ENCODE results near the gene FDX2.

The FDX2 gene

DNA sequence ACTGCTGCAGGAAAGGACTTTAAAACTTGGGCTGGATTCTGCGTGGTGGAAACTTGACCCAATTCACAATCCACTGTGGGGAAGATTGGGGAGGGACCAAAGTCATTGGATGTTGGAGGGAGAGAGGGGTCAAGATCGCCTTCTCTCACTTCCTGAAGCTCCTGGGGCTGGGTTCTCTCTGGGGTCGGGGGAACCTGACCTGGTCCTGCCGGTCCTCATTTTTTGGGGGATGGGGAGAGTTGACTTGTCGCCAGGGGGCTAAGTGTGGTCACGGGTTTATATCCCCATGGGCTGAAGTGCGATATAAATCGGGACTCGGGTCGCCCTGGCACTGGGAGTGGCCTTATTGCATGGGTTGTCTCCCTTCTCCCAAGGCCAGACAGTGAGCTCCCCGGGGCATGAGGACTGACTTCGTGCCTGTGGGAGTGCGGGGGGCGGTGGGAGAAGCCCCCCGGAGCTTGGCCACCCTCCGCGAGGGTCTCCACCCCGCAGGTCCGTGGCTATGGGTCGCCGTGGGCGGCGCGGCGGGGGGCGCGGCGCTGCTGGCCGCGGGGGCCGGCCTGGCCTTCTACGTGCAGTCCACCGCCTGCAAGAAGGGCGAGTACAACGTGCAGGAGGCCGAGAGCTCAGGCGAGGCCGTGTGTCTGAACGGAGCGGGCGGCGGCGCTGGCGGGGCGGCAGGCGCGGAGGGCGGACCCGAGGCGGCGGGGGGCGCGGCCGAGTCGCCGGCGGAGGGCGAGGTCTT is 19.8 kb downstream of the FDX2 start:
- TF ChIP-seq, protein P1, sequence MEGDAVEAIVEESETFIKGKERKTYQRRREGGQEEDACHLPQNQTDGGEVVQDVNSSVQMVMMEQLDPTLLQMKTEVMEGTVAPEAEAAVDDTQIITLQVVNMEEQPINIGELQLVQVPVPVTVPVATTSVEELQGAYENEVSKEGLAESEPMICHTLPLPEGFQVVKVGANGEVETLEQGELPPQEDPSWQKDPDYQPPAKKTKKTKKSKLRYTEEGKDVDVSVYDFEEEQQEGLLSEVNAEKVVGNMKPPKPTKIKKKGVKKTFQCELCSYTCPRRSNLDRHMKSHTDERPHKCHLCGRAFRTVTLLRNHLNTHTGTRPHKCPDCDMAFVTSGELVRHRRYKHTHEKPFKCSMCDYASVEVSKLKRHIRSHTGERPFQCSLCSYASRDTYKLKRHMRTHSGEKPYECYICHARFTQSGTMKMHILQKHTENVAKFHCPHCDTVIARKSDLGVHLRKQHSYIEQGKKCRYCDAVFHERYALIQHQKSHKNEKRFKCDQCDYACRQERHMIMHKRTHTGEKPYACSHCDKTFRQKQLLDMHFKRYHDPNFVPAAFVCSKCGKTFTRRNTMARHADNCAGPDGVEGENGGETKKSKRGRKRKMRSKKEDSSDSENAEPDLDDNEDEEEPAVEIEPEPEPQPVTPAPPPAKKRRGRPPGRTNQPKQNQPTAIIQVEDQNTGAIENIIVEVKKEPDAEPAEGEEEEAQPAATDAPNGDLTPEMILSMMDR (IDR thresholded peaks at IDR 0.05; ENCODE audit: borderline replicate concordance, insufficient read depth, low read depth, low read length): no peak
- H3K4me3 ChIP-seq (ENCODE audit: low read depth, low read length): no peak overlapping the region

DNA sequence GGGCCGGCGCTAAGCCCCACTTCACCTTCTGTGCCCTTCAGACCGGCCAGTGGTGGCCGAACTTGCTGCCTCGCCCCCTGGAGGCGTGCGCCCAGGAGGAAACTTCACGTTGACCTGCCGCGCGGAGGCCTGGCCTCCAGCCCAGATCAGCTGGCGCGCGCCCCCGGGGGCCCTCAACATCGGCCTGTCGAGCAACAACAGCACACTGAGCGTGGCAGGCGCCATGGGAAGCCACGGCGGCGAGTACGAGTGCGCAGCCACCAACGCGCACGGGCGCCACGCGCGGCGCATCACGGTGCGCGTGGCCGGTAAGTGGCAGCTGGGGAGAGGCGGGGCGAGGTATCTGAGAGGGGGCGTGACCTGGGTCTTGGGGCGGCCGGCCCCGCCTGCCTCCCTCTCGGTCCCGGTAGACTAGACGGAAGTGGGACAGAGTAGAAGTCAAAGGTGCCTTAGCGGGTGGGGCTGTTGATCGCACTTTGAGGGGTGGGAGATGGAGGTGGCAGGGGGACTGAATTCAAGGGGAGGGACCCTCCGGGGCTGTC is 20.4 kb downstream of the FDX2 start:
- TF ChIP-seq, protein P1 (IDR thresholded peaks at IDR 0.05; ENCODE audit: borderline replicate concordance, insufficient read depth, low read depth, low read length): peak; percentile 20; the same call in 1 of the 2 replicates
- peak overlapping the region; percentile 8 for H3K4me3 ChIP-seq (ENCODE audit: low read depth, low read length)

DNA sequence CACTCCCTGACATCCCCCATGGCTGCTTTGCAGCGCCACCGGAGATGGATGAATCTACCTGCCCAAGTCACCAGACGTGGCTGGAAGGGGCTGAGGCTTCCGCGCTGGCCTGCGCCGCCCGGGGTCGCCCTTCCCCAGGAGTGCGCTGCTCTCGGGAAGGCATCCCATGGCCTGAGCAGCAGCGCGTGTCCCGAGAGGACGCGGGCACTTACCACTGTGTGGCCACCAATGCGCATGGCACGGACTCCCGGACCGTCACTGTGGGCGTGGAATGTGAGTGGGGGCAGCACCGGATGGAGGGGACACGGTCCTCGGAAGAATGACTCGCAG is 21.5 kb downstream of the FDX2 start:
- H3K4me3 ChIP-seq (ENCODE audit: low read depth, low read length): no peak overlapping the region
- TF ChIP-seq, protein P1 (IDR thresholded peaks at IDR 0.05; ENCODE audit: borderline replicate concordance, insufficient read depth, low read depth, low read length): no peak

DNA sequence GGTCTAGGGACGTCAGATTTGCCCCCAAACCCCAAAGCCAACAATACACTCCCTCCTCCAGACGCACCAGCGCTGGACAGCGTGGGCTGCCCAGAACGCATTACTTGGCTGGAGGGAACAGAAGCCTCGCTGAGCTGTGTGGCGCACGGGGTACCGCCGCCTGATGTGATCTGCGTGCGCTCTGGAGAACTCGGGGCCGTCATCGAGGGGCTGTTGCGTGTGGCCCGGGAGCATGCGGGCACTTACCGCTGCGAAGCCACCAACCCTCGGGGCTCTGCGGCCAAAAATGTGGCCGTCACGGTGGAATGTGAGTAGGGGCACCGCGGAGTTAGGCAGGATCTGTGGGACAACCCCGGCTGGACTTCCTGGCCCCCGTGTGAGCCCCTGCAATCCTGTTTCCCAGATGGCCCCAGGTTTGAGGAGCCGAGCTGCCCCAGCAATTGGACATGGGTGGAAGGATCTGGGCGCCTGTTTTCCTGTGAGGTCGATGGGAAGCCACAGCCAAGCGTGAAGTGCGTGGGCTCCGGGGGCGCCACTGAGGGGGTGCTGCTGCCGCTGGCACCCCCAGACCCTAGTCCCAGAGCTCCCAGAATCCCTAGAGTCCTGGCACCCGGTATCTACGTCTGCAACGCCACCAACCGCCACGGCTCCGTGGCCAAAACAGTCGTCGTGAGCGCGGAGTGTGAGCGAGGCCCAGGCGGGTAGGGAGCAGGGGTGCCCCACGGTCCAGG is 22.0 kb downstream of the FDX2 start:
- H3K4me3 ChIP-seq (ENCODE audit: low read depth, low read length): no peak overlapping the region
- TF ChIP-seq, protein P1 (IDR thresholded peaks at IDR 0.05; ENCODE audit: borderline replicate concordance, insufficient read depth, low read depth, low read length): no peak

DNA sequence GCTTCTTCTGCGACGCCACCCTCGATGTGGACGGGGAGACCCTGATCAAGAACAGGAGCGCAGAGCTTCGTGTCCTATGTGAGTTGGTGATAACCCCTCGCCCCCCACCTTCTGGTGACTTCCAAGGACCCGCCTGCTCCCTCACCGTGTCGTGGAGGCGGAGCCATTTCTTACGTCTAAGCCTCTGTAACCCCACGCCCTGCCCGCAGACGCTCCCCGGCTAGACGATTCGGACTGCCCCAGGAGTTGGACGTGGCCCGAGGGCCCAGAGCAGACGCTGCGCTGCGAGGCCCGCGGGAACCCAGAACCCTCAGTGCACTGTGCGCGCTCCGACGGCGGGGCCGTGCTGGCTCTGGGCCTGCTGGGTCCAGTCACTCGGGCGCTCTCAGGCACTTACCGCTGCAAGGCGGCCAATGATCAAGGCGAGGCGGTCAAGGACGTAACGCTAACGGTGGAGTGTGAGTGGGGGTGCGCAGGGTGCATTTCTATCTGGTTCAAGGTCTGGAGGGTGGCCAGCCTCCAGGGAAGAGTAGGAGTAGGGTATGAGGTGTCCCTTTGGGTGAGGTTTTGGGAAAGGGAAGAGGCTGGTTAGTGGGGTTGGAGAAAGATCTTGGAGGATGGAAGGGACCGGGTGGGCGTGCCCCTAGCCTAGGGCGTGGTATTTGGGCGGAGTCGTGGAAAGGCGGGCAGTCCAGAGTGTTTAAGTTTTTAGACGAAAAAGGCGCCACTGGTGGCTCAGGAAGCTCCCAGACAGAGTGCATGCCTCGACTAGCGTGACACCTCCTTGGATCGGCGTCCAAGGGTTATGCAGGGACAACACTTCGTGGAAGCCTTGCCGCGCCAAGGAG is 22.8 kb downstream of the FDX2 start:
- TF ChIP-seq, protein P1 (IDR thresholded peaks at IDR 0.05; ENCODE audit: borderline replicate concordance, insufficient read depth, low read depth, low read length): no peak
- H3K4me3 ChIP-seq (ENCODE audit: low read depth, low read length): peak overlapping the region; percentile 41

DNA sequence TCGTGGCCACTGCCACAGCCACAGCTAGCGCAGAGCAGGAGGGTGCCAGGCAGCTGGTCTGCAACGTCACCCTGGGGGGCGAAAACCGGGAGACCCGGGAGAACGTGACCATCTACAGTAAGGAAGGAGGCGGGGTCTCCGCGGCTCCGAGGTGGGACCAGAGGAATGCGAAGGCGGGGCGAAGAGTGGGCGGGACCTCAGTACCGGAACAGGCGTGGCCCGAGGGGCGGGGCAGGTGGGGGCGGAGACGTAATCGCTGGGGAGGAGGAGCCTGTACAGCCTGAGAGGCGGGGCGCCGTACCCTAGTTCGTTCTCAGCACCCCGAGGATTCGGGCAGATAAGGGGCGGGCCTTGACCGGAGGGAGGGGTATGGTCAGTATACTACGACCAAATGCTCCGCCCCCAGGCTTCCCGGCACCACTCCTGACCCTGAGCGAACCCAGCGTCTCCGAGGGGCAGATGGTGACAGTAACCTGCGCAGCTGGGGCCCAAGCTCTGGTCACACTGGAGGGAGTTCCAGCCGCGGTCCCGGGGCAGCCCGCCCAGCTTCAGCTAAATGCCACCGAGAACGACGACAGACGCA is 23.5 kb downstream of the FDX2 start:
- H3K4me3 ChIP-seq (ENCODE audit: low read depth, low read length): peak overlapping the region; percentile 52
- TF ChIP-seq, protein P1 (IDR thresholded peaks at IDR 0.05; ENCODE audit: borderline replicate concordance, insufficient read depth, low read depth, low read length): no peak
